SK-N-SH (cell line): Measurements from ENCODE around the gene MYCBPAP. TPM values are rescaled to one million over a fixed set of nuclear protein-coding genes. Genes with fewer than 3 reads are reported as not detected.

Experiments used
- CTCF ChIA-PET: fragments of 300-600, 350-600 bp; formaldehyde crosslinking; extraction: SDS; loops from one replicate; lab custom pipeline; 2021; lab: Yijun Ruan, JAX
- POLR2A ChIA-PET: fragments of 350-600 bp; sonication (Branson Sonifier 250); formaldehyde crosslinking; extraction: SDS; loops from one replicate; lab custom pipeline; 2020; ENCODE audit warnings: antibody characterized with exemption, inconsistent platforms; lab: Yijun Ruan, JAX
- DNase-seq: peaks from one replicate; pipeline ENCODE4 v3.0.0; 2012
- H2AFZ ChIP-seq: fragments of 200-600 bp; sonication (generic); 2 replicates; pipeline ENCODE4 v1.8.1; 2016; ENCODE audit warnings: antibody characterized with exemption, mild to moderate bottlenecking, low read depth
- H3F3A ChIP-seq: fragments of 200-600 bp; sonication (generic); replicated peaks from 2 replicates; pipeline ENCODE3; 2016; ENCODE audit warnings: antibody characterized with exemption, mild to moderate bottlenecking; ENCODE audit not compliant: insufficient read depth
- H3K27ac ChIP-seq, 2 experiments: fragments of 200-500 bp in 1 of 2; fragments of 200-600 bp in 1 of 2; sonication (Bioruptor generic) in 1 of 2; sonication (generic), shearing (Covaris generic) in 1 of 2; 2 replicates each; pipeline versions ENCODE4 v1.5.1 to v1.6.1; 2014 to 2016; ENCODE audit warnings: low read depth in 2 of 2, inconsistent platforms in 1 of 2, low read length in 1 of 2, mild to moderate bottlenecking in 1 of 2, mixed read lengths in 1 of 2
- H3K27me3 ChIP-seq: fragments of 200-600 bp; sonication (generic), shearing (Covaris generic); 2 replicates; pipeline ENCODE4 v1.6.1; 2016; ENCODE audit warnings: mixed run types; ENCODE audit not compliant: insufficient read depth
- H3K36me3 ChIP-seq, 2 experiments: fragments of 200-500 bp in 1 of 2; fragments of 200-600 bp in 1 of 2; sonication (Bioruptor generic) in 1 of 2; sonication (generic) in 1 of 2; replicated peaks in 1 of 2; 2 replicates each; pipeline versions ENCODE3 to v1.5.1; 2014 to 2016; ENCODE audit warnings: low read length in 1 of 2, mild to moderate bottlenecking in 1 of 2; ENCODE audit not compliant: insufficient read depth in 2 of 2, control insufficient read depth in 1 of 2
- H3K4me1 ChIP-seq, 2 experiments: fragments of 200-500 bp in 1 of 2; fragments of 200-600 bp in 1 of 2; sonication (Bioruptor generic) in 1 of 2; sonication (generic), shearing (Covaris generic) in 1 of 2; 2 replicates each; pipeline versions ENCODE4 v1.5.1 to v1.6.1; 2014 to 2016; ENCODE audit warnings: low read depth in 1 of 2, low read length in 1 of 2, mixed run types in 1 of 2; ENCODE audit not compliant: insufficient read depth in 2 of 2, control insufficient read depth in 1 of 2
- H3K4me2 ChIP-seq: fragments of 200-600 bp; sonication (generic), shearing (Covaris generic); 2 replicates; pipeline ENCODE4 v1.6.1; 2017; ENCODE audit warnings: mixed run types
- H3K4me3 ChIP-seq, 2 experiments: fragments of 200-500 bp in 1 of 2; fragments of 200-600 bp in 1 of 2; sonication (Bioruptor generic) in 1 of 2; sonication (generic), shearing (Covaris generic) in 1 of 2; 2 replicates each; pipeline versions ENCODE4 v1.5.1 to v1.8.1; 2014 to 2016; ENCODE audit warnings: low read depth in 2 of 2, inconsistent platforms in 1 of 2, low read length in 1 of 2, mild to moderate bottlenecking in 1 of 2, mixed read lengths in 1 of 2, moderate library complexity in 1 of 2
- H3K79me2 ChIP-seq: fragments of 200-600 bp; sonication (generic); 2 replicates; pipeline ENCODE4 v1.8.1; 2017; ENCODE audit warnings: mild to moderate bottlenecking; ENCODE audit not compliant: insufficient read depth
- H3K9ac ChIP-seq: fragments of 200-600 bp; sonication (generic); 2 replicates; pipeline ENCODE4 v1.6.1; 2017; ENCODE audit warnings: mixed run types
- H3K9me2 ChIP-seq: fragments of 200-600 bp; sonication (generic); 2 replicates; pipeline ENCODE4 v1.6.1; 2017; ENCODE audit warnings: mixed run types
- H3K9me3 ChIP-seq: fragments of 200-600 bp; sonication (generic); 2 replicates; pipeline ENCODE4 v1.6.1; 2017; ENCODE audit warnings: mixed run types, mild to moderate bottlenecking, moderate library complexity
- H4K20me1 ChIP-seq: fragments of 200-600 bp; sonication (generic); 2 replicates; pipeline ENCODE4 v1.6.1; 2017; ENCODE audit warnings: mild to moderate bottlenecking, mixed run types; ENCODE audit not compliant: insufficient read depth
- CHD2 ChIP-seq: fragments of 150-350 bp; IDR thresholded peaks from 2 replicates; pipeline ENCODE4 v1.6.1; 2018; ENCODE audit warnings: low read length; ENCODE audit not compliant: partially characterized antibody
- EZH2phosphoT487 ChIP-seq: fragments of 200-600 bp; sonication (generic); IDR thresholded peaks from 2 replicates; pipeline ENCODE4 v1.6.1; 2017; ENCODE audit warnings: low read depth, mixed run types, mild to moderate bottlenecking, antibody characterized with exemption, moderate library complexity, borderline replicate concordance
- FOSL2 ChIP-seq: IDR thresholded peaks from 2 replicates; pipeline ENCODE4 v1.4.0; 2012; ENCODE audit warnings: low read depth, mild to moderate bottlenecking, moderate library complexity, borderline replicate concordance
- FOXJ3 ChIP-seq: sonication (generic); formaldehyde crosslinking; IDR thresholded peaks from 2 replicates; pipeline ENCODE4 v1.5.1; 2020; ENCODE audit warnings: mild to moderate bottlenecking, missing genetic modification reagents
- FOXM1 ChIP-seq: IDR thresholded peaks from 2 replicates; pipeline ENCODE4 v1.4.0; 2012; ENCODE audit warnings: low read depth, mild to moderate bottlenecking
- GABPA ChIP-seq: IDR thresholded peaks from 2 replicates; pipeline ENCODE4 v1.4.0; 2012; ENCODE audit warnings: low read depth, mild to moderate bottlenecking
- GATA2 ChIP-seq: sonication (generic); formaldehyde crosslinking; IDR thresholded peaks from 2 replicates; pipeline ENCODE4 v1.5.0; 2020; ENCODE audit warnings: mild to moderate bottlenecking, missing genetic modification reagents
- MXI1 ChIP-seq: IDR thresholded peaks from 2 replicates; pipeline ENCODE4 v1.6.1; 2012; ENCODE audit warnings: mild to moderate bottlenecking, low read depth, low read length, improper control_type of control experiment
- NFIC ChIP-seq: IDR thresholded peaks from 2 replicates; pipeline ENCODE4 v1.4.0; 2012; ENCODE audit warnings: borderline replicate concordance
- RCOR1 ChIP-seq: fragments of 150-350 bp; IDR thresholded peaks from 2 replicates; pipeline ENCODE4 v1.6.1; 2017; ENCODE audit warnings: antibody characterized with exemption, low read length
- RFX5 ChIP-seq: IDR thresholded peaks from 2 replicates; pipeline ENCODE4 v1.6.1; 2012; ENCODE audit warnings: mild to moderate bottlenecking, improper control_type of control experiment, low read length
- SIN3A ChIP-seq: IDR thresholded peaks from 2 replicates; pipeline ENCODE4 v1.6.1; 2012; ENCODE audit warnings: low read depth, mild to moderate bottlenecking, low read length, moderate library complexity, borderline replicate concordance
- SMC3 ChIP-seq: IDR thresholded peaks from 2 replicates; pipeline ENCODE4 v1.6.1; 2012; ENCODE audit warnings: low read depth, low read length, improper control_type of control experiment
- TAF1 ChIP-seq: IDR thresholded peaks from 2 replicates; pipeline ENCODE4 v1.6.1; 2012; ENCODE audit warnings: low read depth, mild to moderate bottlenecking, low read length, moderate library complexity, borderline replicate concordance
- TEAD4 ChIP-seq: IDR thresholded peaks from 2 replicates; pipeline ENCODE4 v1.4.0; 2012; ENCODE audit warnings: mild to moderate bottlenecking, borderline replicate concordance; ENCODE audit not compliant: insufficient read depth
- USF1 ChIP-seq: IDR thresholded peaks from 2 replicates; pipeline ENCODE4 v1.4.0; 2012; ENCODE audit warnings: low read depth, borderline replicate concordance
- YY1 ChIP-seq: IDR thresholded peaks from 2 replicates; pipeline ENCODE4 v1.4.0; 2012; ENCODE audit warnings: low read depth, mild to moderate bottlenecking
- WGBS: methylation state at CpG from one replicate; pipeline ENCODE4 v1.1.6; 2017; ENCODE audit warnings: low lambda C conversion rate; 5-methylcytosine and 5-hydroxymethylcytosine counted together
- polyA plus RNA-seq, 3 experiments: library from polyadenylated mRNA; depleted of rRNA; stranded (reverse); fragments of >200 nt; gene quantifications; 2 replicates each; pipeline ENCODE4 v1.2.3, GENCODE V29; 2012
- TF ChIP-seq, protein P1 (sequence below): fragments of 150-350 bp; IDR thresholded peaks from 2 replicates; pipeline ENCODE4 v1.6.1; 2017; ENCODE audit warnings: antibody characterized with exemption, low read length, low read depth, borderline replicate concordance

Gene MYCBPAP
- polyA plus RNA-seq, 1 of the 3 experiments (the other 2 are of a cell fraction) = 2.4 TPM

DNA sequence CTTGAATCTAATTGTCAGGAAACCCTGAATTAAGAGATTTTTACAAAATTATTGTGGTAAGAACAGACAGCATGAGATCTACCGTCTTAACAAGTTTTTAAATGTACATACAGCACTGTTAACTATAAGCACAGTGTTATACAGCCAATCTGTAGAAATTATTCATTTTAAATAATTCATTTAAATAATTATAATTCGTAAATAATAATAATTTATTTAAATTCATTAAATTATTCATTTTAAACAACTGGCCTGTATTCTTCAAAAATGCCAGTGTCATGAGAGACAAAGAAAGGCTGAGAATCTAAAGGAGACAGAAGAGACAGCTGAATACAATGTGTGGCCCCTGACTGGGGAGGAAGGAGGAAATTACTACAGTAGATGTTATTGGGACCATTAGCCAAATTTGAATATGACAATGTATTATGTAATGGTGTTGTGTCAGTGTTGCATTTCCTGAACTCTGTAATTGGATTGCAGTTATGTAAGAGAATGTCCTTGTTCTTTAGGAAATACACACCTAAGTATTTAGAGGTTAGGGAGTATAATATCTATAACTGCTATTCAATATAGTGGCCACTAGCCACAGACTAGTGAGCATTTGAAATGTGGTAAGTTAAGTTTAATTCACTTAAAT, 27.3 kb upstream of the MYCBPAP start:
- Histone ChIP-seq H3K9ac (no peak overlapping the region), H3K9me2 (no peaks in the 10 kb centered on the region), H3K36me3 (peaks cover 23 to 51% of the 10 kb centered on the region in 2 experiments), H3K9me3 (no peaks in the 10 kb centered on the region), H3K27ac (no peak overlapping the region), H3K79me2 (peaks cover 16% of the 10 kb centered on the region), H3K4me2 (no peak overlapping the region), H3K4me3 (no peak overlapping the region), H3K27me3 (no peaks in the 10 kb centered on the region), H3F3A (peaks cover 18% of the 10 kb centered on the region), H4K20me1 (no peaks in the 10 kb centered on the region), H2AFZ (no peak overlapping the region), H3K4me1 (peaks cover 10 to 17% of the 10 kb centered on the region in 2 experiments; a peak in 2 of 4 replicates)
- no peak for TF ChIP-seq NFIC
- no peak for TF ChIP-seq GATA2 (CRISPR knock-in tag)
- TF ChIP-seq SMC3 = no peak
- TF ChIP-seq RCOR1 = no peak
- no peak for TF ChIP-seq TAF1
- TF ChIP-seq TEAD4 = no peak
- TF ChIP-seq CHD2 = no peak
- no peak for TF ChIP-seq SIN3A
- TF ChIP-seq USF1 = no peak
- TF ChIP-seq MXI1 = no peak
- no peak for TF ChIP-seq FOSL2
- TF ChIP-seq GABPA = no peak
- TF ChIP-seq EZH2phosphoT487 = no peak
- no peak for TF ChIP-seq RFX5
- TF ChIP-seq FOXJ3 (CRISPR knock-in tag) = no peak
- TF ChIP-seq, protein P1, sequence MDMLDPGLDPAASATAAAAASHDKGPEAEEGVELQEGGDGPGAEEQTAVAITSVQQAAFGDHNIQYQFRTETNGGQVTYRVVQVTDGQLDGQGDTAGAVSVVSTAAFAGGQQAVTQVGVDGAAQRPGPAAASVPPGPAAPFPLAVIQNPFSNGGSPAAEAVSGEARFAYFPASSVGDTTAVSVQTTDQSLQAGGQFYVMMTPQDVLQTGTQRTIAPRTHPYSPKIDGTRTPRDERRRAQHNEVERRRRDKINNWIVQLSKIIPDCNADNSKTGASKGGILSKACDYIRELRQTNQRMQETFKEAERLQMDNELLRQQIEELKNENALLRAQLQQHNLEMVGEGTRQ = no peak
- TF ChIP-seq FOXM1 = no peak
- TF ChIP-seq YY1 = no peak
- POLR2A ChIA-PET = no interaction called here
- DNase-seq = no peak
- CTCF ChIA-PET = interaction anchor here (0.7 to 9.8 kb wide), 9 partner anchors 8 to 209 kb away, joined by 3 to 183 read pairs (median 27); partner anchors contain the start of gene EPN3
- WGBS = 86% methylated on average over 2 of the region's 2 CpGs
